Testis (tissue), 3 donors: Measurements from ENCODE around the gene OR1F1. TPM values are rescaled to one million over a fixed set of nuclear protein-coding genes. Genes with fewer than 3 reads are reported as not detected.

Source experiments
- DNase-seq: peaks from one replicate; pipeline ENCODE4 v3.0.0-alpha.2; 2019
- H3K27ac ChIP-seq, 2 donors: fragments of 200-600 bp; sonication (generic); one replicate each; pipeline ENCODE4 v1.5.1; 2019
- H3K27me3 ChIP-seq: fragments of 200-600 bp; sonication (generic); one replicate; pipeline ENCODE4 v1.5.1; 2019
- H3K36me3 ChIP-seq: fragments of 200-600 bp; sonication (generic); one replicate; pipeline ENCODE4 v1.5.1; 2017; ENCODE audit warnings: low read depth; ENCODE audit errors: missing control alignments
- H3K4me1 ChIP-seq: fragments of 200-600 bp; sonication (generic); one replicate; pipeline ENCODE4 v1.5.1; 2019
- H3K4me3 ChIP-seq, 2 donors: fragments of 200-600 bp; sonication (generic); one replicate each; pipeline ENCODE4 v1.5.1; 2017 to 2019
- H3K9me3 ChIP-seq: fragments of 200-600 bp; sonication (generic); one replicate; pipeline ENCODE4 v1.5.1; 2017
- POLR2A ChIP-seq: fragments of 450-650 bp; IDR thresholded peaks from one replicate; pipeline ENCODE4 v1.6.1; 2017; ENCODE audit warnings: antibody characterized with exemption, mild to moderate bottlenecking, moderate library complexity
- WGBS, 2 donors: methylation state at CpG; one replicate each; pipeline ENCODE4 v1.1.5; 2018; 5-methylcytosine and 5-hydroxymethylcytosine counted together
- intact Hi-C: fragments of 100-400 bp; cut with DNase I; formaldehyde crosslinking; loops from one replicate; pipeline ENCODE4 v1.15.1; 2023; ENCODE audit warnings: low total_unique reads
- polyA plus RNA-seq: library from polyadenylated mRNA; stranded (reverse); fragments of 350-450 nt; fragmentation: Illumina TruSeq; extraction: RNeasy Lipid Tissue Mini Kit (QIAGEN cat#74804); gene quantifications from one replicate; pipeline ENCODE4 v1.2.3, GENCODE V29; 2014; ENCODE audit warnings: low read depth, low replicate concordance; ENCODE audit not compliant: insufficient read depth
- total RNA-seq, 2 donors: library from RNA; depleted of rRNA; stranded (reverse); fragments of >200 nt; gene quantifications; one replicate each; pipeline ENCODE4 v1.2.3, GENCODE V29; 2016
- TF ChIP-seq, protein P1 (sequence below), 3 experiments: fragments of 450-650 bp in 2 of 3; fragments of 200-600 bp in 1 of 3; sonication (generic) in 1 of 3; IDR thresholded peaks; one replicate each; pipeline ENCODE4 v1.5.1; 2016 to 2019; ENCODE audit warnings: antibody characterized with exemption in 3 of 3, mild to moderate bottlenecking in 2 of 3, moderate library complexity in 1 of 3

The OR1F1 gene
- total and polyA plus RNA-seq, 3 donors from 2014 or later, result not detected

DNA sequence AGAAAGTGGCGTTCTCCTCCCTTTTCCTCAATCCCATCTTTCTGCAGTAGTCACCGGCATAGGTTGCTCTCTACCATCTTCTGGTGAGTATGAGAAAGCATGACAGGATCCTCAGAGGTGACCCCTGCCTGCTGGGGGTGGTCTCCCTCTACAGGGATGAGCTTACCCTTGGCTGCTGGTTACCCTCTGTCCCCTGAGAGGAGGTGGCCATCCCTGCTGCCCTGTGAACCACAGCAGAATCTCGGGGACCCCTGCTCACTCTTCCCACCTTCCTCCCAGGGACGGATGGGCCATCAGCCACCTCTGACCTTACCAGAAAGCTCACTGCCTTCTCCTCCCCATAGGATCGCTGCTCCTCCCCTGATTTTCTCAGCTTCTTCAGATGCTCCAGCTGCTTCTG is 60.6 kb downstream of the OR1F1 start:
- Histone ChIP-seq H3K27me3 (no peaks in the 10 kb centered on the region), H3K4me1 (no peaks in the 10 kb centered on the region), H3K4me3 (no peak overlapping the region), H3K27ac (no peak overlapping the region), H3K36me3 (no peaks in the 10 kb centered on the region), H3K9me3 (no peaks in the 10 kb centered on the region)
- intact Hi-C loops, result no loop called here
- DNase-seq, result no peak
- WGBS, 2 donors, result 67 to 86% methylated on average over 5 of the region's 5 CpGs
- TF ChIP-seq POLR2A, result no peak
- TF ChIP-seq, protein P1, sequence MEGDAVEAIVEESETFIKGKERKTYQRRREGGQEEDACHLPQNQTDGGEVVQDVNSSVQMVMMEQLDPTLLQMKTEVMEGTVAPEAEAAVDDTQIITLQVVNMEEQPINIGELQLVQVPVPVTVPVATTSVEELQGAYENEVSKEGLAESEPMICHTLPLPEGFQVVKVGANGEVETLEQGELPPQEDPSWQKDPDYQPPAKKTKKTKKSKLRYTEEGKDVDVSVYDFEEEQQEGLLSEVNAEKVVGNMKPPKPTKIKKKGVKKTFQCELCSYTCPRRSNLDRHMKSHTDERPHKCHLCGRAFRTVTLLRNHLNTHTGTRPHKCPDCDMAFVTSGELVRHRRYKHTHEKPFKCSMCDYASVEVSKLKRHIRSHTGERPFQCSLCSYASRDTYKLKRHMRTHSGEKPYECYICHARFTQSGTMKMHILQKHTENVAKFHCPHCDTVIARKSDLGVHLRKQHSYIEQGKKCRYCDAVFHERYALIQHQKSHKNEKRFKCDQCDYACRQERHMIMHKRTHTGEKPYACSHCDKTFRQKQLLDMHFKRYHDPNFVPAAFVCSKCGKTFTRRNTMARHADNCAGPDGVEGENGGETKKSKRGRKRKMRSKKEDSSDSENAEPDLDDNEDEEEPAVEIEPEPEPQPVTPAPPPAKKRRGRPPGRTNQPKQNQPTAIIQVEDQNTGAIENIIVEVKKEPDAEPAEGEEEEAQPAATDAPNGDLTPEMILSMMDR (IDR thresholded peaks at IDR 0.05), result no peak

DNA sequence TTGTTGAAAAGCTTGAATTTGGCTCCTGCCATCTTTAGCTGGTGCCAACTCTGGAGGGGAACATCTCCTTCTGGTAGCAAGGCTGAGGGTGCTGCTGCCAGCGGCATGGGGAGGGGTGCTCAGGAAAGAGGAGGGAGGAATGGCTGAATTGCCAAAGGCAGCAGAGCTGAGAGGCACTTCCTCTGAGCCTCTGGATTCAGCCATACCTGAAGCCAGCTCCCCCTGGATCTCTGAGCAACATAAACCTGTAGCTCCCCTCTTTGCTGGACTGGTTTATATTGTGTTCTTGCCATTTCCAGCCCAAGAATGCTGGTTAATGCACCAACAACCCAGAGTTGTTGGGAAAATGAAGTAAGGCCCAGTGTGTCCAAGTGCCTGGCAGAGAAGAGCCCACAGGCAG is 61.0 kb downstream of the OR1F1 start:
- Histone ChIP-seq H3K4me1 (no peaks in the 10 kb centered on the region), H3K27ac (no peak overlapping the region), H3K27me3 (no peaks in the 10 kb centered on the region), H3K36me3 (no peaks in the 10 kb centered on the region), H3K4me3 (no peak overlapping the region), H3K9me3 (no peaks in the 10 kb centered on the region)
- no peak for DNase-seq
- WGBS, 2 donors, result 70 to 80% methylated on average over 1 of the region's 1 CpG
- intact Hi-C loops, result no loop called here
- TF ChIP-seq POLR2A, result no peak
- TF ChIP-seq, protein P1 (IDR thresholded peaks at IDR 0.05), result no peak

DNA sequence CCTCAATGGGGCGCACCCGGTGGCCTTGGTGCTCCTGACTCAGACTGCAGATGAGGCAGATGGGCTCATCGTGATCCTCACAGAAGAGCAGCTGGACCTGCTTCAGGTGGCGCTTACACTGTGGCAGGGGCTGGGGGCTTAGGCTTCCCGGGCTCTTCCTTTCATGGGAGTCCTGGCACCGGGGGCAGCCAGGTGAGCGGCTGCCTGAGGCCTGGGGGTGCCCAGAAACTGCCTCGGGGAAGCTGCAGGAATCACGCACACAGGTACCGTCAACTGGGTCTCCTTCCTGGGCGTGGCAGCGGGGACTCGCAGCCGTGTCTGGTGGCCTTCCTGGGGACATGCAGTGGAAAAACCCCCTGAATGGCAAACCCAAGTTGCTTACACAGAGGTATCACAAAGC is 61.4 kb downstream of the OR1F1 start:
- TF ChIP-seq, protein P1 (IDR thresholded peaks at IDR 0.05), result no peak
- no peak for TF ChIP-seq POLR2A
- intact Hi-C loops, result no loop called here

DNA sequence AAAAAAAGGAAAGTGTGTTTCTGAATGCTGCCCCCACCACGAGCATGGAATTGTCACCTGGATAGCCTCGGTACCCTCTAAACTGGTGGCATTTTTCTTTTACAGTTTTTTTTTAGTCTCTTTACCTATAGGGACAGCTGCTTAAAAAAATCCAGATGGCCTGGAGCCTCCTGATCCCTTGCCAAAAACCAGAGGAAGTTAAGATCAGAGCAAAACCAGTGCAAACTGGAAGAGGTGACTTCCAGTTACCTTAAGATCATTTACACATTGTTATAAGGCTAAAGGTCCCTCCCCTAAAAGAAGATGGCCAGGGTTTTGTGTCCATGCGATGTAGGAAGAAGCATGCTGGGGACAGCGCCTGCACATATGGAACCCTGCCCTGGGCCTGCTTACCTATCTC is 65.0 kb downstream of the OR1F1 start:
- Histone ChIP-seq H3K9me3 (no peaks in the 10 kb centered on the region), H3K36me3 (no peaks in the 10 kb centered on the region), H3K27me3 (no peaks in the 10 kb centered on the region), H3K4me3 (no peak overlapping the region), H3K27ac (no peak overlapping the region), H3K4me1 (no peaks in the 10 kb centered on the region)
- intact Hi-C loops, result no loop called here
- TF ChIP-seq, protein P1 (IDR thresholded peaks at IDR 0.05), result no peak
- no peak for TF ChIP-seq POLR2A
- 78 to 84% methylated on average over 4 of the region's 4 CpGs for WGBS, 2 donors
- DNase-seq, result no peak

More for the DNA sequence above, 61.4 kb downstream of the OR1F1 start:
- Histone ChIP-seq H3K4me1 (no peaks in the 10 kb centered on the region), H3K27me3 (no peaks in the 10 kb centered on the region), H3K36me3 (no peaks in the 10 kb centered on the region), H3K4me3 (no peak overlapping the region), H3K9me3 (no peaks in the 10 kb centered on the region), H3K27ac (no peak overlapping the region)
- no peak for DNase-seq
- 90% methylated on average over 2 to 14 of the region's 14 CpGs for whole genome bisulfite sequencing, 2 donors

DNA sequence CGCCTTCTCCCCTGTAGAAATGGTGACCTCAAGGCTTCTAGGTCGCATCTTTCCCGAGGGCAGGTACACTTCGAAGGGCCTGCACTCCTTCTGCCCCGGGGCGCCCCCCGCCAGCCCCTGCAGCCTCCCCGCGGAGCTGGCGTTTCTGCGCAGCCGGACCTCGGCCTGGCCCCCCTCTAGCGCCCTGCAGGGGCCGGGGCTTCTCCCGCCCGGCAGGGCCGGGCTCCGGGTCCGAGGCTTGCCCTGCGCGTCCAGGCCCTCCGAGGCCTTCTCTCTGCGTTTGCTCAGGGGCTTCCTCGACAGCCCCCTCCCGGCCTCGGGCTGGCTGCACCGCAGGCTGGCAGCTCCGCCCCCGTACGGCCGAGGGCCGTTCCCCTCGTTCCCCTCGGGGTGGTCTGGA is 66.3 kb downstream of the OR1F1 start:
- peak overlapping the region; percentile 12 to 36 for H3K4me3 ChIP-seq
- H3K4me1 ChIP-seq, result no peaks in the 10 kb centered on the region
- intact Hi-C loops, result no loop called here
- no peaks in the 10 kb centered on the region for H3K36me3 ChIP-seq
- TF ChIP-seq, protein P1 (IDR thresholded peaks at IDR 0.05), result no peak
- TF ChIP-seq POLR2A, result no peak
- no peaks in the 10 kb centered on the region for H3K27me3 ChIP-seq
- WGBS, 2 donors, result 36 to 39% methylated on average over 21 to 35 of the region's 35 CpGs
- no peaks in the 10 kb centered on the region for H3K9me3 ChIP-seq
- DNase-seq, result no peak
- H3K27ac ChIP-seq, result no peak overlapping the region
